NOMO-1 treated with DMSO at 0.1 percent for 48 hours (cell line): Measurements from ENCODE around the gene LMLN.
"Not testable (repeated sequence)": the region's sequence is repeated elsewhere in the genome, so short reads cannot be mapped to it uniquely, and the experiment has no call there.

ENCODE experiments used
- DNase-seq: peaks from one replicate; lab custom pipeline; 2025; ENCODE audit not compliant: unreplicated experiment; lab: John Stamatoyannopoulos, UW

Gene LMLN

DNA sequence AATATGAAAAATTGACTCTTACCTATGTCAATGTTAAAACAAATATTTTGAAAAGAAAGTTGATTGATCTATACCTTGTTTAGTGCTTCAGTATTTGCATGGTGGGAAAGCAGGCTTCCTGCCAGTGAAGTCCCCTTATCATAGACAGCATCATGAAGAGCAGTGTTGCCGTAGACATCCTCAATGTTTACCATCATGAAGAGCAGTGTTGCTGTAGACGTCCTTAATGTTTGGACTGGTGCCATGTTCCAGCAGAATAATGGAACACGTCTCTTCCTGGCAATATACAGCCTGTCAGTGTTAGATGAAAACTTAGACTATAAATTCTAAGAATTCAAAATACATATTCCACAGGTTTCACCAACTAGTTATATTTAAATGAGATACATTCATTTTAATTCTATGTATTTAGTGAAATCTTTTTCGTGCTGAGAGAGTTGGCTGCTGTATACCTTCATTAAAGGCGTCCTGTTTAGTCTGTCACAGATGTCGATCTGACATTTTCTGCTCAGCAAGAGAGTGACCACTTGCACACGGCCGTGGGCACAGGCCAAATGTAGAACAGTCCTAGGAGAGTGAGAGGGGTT is 116.8 kb downstream of the LMLN start:
- no peak for DNase-seq

DNA sequence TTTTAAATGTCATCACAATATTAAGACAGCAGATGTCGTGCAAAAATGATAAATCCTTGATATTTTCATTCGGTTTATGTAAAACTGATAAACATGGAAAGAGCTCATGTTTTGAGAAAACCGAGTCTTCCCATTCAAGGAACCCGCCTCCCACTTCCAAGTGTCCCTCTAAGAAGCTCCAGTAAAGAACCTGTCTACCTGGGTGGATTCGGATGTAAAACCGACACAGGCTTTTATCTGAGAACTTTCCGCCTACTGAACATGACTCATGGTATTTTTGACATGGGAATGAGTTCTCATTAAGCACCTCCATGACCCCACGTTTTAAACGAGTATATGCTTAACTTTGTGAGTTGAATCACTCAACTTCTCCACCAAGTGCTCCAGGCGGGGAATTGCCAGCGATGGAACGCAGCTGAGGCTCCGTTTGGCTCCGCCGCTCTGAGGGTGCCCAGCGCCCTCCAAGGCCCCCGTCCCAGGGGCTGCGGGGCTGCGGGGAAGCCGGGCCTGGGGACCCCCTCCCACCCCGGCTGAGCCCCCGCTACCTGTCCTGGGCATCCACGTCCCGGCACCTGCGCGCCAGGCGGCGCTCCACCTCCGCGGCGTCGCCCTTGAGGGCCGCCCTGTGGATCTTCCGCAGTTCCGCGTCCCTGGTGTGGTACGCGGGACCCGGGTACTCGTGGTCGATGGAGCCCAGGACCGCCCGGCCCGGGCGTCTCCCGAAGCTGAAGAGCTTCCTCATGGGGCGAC is 119.9 kb downstream of the LMLN start:
- peak; percentile 47 for DNase-seq

DNA sequence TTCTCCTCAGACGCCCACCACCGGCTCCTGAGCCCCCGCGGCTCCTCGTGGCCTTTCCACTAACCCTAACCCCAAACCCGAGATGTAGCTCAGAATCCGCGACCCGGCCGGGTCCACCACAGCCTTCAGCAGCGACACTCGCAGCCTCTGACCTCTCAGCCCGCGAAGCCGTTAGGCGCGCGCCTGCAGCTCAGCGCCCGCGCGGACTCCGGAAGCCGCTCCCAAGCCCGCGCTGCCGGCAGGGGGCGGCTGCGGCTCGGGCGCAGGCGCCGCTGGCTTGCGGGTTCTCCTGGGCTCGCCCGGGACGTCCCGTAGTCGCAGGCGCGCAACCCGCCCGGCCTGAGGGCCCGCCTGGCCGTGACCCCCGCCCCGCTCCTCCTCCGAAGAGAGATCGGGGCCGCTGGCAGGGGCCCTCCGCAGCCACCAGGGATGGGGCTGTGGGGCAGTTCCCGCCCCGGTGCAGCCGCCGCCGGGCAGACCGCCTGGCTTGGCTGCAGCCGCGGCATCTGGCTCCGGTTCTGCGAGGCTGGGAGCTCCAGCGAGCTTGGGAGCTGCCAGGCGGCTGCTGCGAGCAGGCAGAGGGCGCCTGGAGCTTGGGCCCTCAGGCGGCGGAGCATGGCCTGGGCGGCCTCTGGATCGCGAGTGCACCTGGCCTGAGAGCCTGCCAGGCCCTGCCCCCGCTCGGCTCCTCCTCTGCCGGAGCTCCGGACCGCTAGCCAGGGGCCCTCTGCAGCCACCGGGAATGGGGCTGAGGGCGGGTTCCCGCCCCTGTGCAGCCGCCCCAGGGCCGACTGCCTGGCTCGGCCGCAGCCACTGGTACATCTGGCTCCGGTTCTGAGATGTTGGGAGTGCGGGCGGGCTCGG is 120.7 kb downstream of the LMLN start:
- peak; percentile 72 for DNase-seq

DNA sequence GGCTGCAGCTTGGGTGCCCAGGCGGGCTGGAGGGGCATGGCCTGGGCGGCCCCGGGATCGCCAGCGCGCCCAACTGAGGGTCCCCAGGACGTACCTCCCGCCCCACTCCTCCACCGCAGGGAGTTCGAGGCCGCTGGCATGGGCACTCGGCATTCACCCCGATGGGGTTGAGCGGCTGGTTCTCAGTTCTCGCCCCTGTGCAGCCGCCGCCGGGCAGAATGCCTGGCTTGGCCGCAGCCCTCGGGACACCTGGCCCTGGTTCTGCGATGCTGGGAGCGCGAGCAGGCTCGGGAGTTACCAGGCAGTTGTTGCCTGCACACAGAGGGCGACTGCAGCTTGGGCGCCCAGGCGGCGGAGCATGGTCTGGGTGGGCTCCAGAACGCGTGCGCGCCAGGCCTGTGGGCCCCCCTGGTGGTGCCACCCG is 121.4 kb downstream of the LMLN start:
- DNase-seq, result no peak

DNA sequence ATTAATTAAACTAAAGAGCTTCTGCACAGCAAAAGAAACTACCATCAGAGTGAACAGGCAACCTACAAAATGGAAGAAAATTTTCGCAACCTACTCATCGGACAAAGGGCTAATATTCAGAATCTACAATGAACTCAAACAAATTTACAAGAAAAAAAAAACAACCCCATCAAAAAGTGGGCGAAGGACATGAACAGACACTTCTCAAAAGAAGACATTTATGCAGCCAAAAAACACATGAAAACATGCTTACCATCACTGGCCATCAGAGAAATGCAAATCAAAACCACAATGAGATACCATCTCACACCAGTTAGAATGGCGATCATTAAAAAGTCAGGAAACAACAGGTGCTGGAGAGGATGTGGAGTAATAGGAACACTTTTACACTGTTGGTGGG is 122.2 kb downstream of the LMLN start:
- DNase-seq, result not testable (repeated sequence)

DNA sequence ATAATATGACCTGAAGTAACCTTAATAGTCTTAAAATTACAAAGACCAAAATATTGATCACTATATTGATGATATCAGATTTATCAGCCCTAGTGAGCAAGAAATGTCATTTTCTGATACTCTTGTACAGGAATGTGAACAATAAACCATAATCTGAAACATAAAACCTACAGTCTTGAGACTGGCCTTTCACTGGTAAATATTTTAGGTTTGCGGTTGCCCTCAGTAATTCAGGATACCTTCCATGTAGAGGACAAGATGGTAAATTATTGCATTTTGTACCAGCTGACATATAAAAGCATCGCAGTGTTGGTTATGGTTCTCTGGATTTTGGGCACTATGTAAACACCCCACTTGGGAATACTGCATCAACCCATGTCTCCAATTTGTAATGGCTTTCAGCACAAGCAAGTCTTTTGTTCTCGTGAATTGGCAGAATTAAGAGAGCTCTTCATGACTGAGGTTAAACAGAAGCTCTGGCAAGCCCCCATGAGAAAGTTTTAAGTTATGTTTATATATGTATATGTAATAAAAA is 128.5 kb downstream of the LMLN start:
- no peak for DNase-seq

DNA sequence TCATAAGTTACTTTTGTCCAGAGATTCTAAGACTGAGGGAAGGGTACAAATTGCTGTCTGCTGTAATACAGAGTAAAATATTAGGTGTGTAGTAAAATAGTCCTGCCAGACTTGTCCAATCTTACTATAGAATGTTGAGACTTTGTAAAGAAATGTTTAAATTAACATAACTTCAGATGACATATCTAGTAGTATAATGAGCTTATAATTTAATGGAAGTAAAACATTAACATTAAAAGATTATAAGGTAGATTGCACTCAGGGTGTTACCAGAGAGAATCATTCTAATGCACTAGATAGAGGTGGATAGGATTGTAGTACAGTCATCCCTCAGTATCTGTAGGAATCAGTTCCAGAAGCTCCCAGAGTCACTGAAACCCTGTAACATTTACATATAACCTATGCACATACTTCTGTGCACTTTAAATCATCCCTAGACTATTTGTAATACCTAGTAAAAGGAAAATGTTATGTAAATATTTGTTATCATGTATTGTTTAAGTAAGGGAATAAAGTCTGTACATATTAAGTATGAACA is 130.8 kb downstream of the LMLN start:
- DNase-seq, result no peak

DNA sequence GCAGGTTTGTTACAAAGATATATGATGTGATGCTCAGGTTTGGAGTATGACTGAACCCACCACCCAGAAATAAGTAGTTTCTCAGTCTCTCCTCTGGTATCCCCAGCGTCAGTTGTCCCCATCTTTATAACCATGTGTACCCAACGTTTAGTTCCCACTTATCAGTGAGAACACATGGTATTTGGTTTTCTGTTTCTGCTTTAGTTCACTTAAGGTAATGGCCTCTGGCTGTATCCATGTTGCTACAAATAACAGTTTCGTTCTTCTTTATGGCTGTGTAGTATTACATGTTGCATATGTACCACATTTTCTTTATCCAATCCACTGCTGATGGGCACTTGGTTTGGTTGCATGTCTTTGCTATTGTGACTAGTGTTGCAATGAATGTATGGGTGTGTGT is 132.3 kb downstream of the LMLN start:
- no peak for DNase-seq

DNA sequence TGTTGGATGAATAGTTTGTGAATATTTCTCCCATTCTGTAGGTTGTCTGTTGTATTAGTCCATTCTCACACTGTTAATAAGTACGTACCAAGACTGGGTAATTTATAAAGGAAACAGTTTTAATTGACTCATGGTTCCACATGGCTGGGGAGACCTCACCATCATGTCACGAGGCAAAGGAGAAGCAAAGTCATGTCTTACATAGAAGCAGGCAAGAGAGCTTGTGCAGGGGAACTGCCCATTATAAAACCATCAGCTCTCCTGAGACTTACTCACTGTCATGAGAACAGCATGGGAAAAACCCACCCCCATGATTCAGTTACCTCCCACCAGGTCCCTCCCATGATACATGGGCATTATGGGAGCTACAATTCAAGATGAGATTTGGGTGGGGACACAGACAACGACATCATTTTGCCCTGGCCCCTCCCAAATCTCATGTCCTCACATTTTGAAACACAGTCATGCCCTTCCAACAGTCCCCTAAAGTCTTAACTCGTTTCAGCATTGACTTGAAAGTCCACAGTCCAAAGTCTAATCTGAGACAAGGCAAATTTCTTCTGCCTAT is 133.2 kb downstream of the LMLN start:
- DNase-seq, result no peak
